T-helper 17 cell (primary cell): Measurements from ENCODE around the gene TNIP2. TPM values are rescaled to one million over a fixed set of nuclear protein-coding genes. Genes with fewer than 3 reads are reported as not detected.
A peak's percentile ranks its signal among the peaks of the same experiment; 100 is the strongest.

Experiments used
- ATAC-seq: fragments of 150-1000 bp; cut with Tn5 transposase; 2 replicates; pipeline ENCODE4 v1.10.0; 2021; ENCODE audit warnings: mild to moderate bottlenecking, moderate library complexity
- DNase-seq, 3 donors: peaks; one replicate each; pipeline versions ENCODE4 v3.0.0 to v3.0.0-alpha.2; 2020 to 2021
- H3K9me3 ChIP-seq: one replicate; pipeline ENCODE4 v1.7.0; 2013; ENCODE audit warnings: low read length, mild to moderate bottlenecking; ENCODE audit not compliant: control insufficient read depth, poor library complexity, severe bottlenecking
- H3K27ac Mint-ChIP-seq: one replicate; pipeline ENCODE4 v1.8.0; 2022; ENCODE audit warnings: mild to moderate bottlenecking, moderate library complexity, mixed read lengths
- H3K27me3 Mint-ChIP-seq: one replicate; pipeline ENCODE4 v1.8.0; 2022; ENCODE audit warnings: mixed read lengths
- H3K36me3 Mint-ChIP-seq: one replicate; pipeline ENCODE4 v1.8.0; 2022; ENCODE audit warnings: low read depth, mixed read lengths
- H3K4me1 Mint-ChIP-seq: one replicate; pipeline ENCODE4 v1.8.0; 2022; ENCODE audit warnings: mild to moderate bottlenecking, mixed read lengths
- H3K4me3 Mint-ChIP-seq: one replicate; pipeline ENCODE4 v1.8.0; 2022; ENCODE audit warnings: mild to moderate bottlenecking, moderate library complexity, mixed read lengths
- total RNA-seq, 4 donors: library from RNA in 2 of 4; stranded (reverse) in 2 of 4; gene quantifications; one replicate each; pipeline ENCODE4 v1.2.3 and lab custom pipeline; 2022 to 2026

TNIP2 gene
- total RNA-seq, 2 donors from 2014 or later: 66.0 to 72.5 TPM

DNA sequence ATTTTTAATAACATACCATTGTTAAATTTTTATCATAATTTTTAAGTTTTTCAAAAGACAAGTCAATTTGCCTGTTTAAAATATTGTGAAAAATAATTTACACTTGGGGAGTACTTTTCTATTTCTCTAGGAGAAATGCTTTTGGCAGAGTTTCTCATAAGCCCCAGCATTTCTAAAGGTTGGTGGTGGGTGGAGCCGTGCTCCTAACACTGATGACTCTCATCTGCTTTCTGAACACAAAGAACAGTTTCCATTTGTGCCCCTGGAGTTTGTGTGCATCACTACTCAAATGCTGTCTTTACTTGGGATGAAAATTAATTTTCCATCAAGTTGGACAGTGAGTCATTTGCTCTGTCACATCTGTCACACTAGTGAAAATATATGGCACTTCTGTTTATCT lies 57.6 kb downstream of the TNIP2 start:
- DNase-seq (no peak), ATAC-seq (no peak)
- peaks cover 20% of the 10 kb centered on the region for H3K36me3 Mint-ChIP-seq
- no peaks in the 10 kb centered on the region for H3K27me3 Mint-ChIP-seq
- no peaks in the 10 kb centered on the region for H3K9me3 ChIP-seq
- peaks cover 8% of the 10 kb centered on the region for H3K4me1 Mint-ChIP-seq
- no peak overlapping the region for H3K4me3 Mint-ChIP-seq
- H3K27ac Mint-ChIP-seq: peak overlapping the region; percentile 47

DNA sequence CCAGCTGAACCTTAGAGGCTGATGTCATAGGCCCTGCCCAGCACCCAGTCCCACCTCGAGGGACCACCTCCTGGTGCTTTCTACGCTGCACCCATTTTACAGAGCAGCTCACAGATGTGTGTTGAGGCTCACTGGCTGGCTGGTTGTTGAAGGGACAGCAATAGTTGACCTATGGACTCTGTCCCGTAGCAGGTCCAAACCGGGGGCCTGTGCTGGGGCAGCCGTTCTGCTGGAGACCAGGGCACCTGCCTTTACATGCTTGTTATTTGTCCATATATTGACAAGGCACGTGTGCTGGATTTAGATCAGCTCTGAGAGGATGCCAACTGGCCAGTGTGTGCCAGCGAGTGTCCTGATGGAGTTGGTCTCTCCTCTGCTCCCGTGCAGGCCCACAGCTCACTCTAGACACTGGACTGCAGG lies 58.1 kb downstream of the TNIP2 start:
- no peaks in the 10 kb centered on the region for H3K27me3 Mint-ChIP-seq
- peaks cover 7% of the 10 kb centered on the region for H3K4me1 Mint-ChIP-seq
- H3K27ac Mint-ChIP-seq: no peak overlapping the region
- no peaks in the 10 kb centered on the region for H3K9me3 ChIP-seq
- ATAC-seq (no peak), DNase-seq (no peak)
- peaks cover 19% of the 10 kb centered on the region for H3K36me3 Mint-ChIP-seq
- H3K4me3 Mint-ChIP-seq: no peak overlapping the region

DNA sequence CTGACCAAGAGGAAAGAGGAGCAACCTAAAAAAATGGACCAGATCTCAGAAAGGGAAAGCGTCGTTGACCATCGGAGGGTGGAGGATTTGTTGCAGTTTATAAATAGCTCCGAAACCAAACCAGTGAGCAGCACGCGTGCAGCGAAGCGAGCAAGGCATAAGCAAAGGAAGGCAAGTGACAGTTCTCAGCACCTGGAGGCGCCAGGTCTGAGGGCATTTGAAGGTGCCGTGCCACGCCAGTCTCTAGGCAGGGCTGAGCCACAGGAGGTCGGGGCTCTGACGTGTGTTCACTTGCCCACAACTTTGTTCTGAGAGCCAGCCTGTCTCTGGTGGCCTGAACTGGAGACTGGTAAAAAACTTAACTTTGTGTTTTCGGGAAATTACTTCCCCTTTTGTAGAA lies 59.7 kb downstream of the TNIP2 start:
- no peak overlapping the region for H3K4me3 Mint-ChIP-seq
- H3K27me3 Mint-ChIP-seq: no peaks in the 10 kb centered on the region
- H3K4me1 Mint-ChIP-seq: peaks cover 4% of the 10 kb centered on the region
- peaks cover 10% of the 10 kb centered on the region for H3K36me3 Mint-ChIP-seq
- DNase-seq (no peak), ATAC-seq (peak; percentile 74)
- H3K27ac Mint-ChIP-seq: peak overlapping the region; percentile 54
- H3K9me3 ChIP-seq: no peaks in the 10 kb centered on the region

DNA sequence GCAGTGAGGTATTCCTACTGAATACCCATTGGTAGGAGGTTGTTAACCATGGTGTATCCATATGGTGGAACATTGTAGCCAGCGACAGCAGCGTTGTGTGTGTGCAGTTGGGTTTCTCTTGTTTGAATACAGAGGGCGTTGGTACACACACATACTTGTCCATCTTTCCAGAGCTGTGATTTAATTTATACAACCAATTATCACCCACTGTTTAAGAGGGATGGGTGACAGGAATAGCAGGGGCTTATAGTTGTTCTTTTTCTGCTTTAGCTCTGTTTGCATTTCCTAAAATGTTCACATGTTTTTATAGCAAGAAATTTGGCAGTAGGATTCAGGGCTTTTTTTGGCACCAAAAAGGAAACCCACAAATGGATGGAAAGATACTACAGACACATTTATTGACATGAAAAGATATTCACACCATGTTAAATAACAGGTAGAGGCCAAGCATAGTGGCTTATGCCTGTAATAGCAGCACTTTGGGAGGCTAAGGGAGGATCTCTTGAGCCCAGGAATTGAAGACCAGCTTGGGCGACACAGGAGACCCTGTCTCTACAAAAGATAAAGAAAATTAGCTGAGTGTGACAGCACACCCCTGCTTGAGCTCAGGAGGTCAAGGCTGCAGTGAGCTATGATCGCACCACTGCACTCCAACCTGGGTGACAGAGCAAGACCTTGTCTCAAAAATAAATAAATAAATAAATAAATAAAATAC lies 60.6 kb downstream of the TNIP2 start:
- no peaks in the 10 kb centered on the region for H3K9me3 ChIP-seq
- Mint-ChIP-seq H3K27ac (peak overlapping the region; percentile 54), H3K36me3 (peaks cover 10% of the 10 kb centered on the region), H3K27me3 (no peaks in the 10 kb centered on the region), H3K4me1 (peaks cover 4% of the 10 kb centered on the region), H3K4me3 (no peak overlapping the region)
- DNase-seq (no peak), ATAC-seq (no peak)

DNA sequence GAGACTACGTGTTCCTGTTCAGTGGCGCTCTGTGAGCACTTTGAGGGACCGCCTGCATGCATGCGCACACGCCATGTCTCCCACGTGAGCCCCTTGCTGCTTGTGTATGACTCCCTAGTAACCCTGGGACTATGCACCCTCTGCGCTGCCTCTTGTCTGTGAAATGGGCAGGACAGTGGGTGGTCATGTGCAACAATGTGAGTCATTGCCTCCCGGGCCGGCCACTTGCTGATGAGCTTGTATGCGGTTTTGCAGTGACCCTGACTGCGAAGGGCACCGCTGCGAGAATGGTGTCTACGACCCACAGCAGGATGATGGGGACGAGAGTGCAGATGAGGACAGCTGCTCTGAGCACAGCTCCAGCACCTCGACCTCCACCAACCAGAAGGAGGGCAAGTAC lies 61.4 kb downstream of the TNIP2 start:
- Mint-ChIP-seq H3K36me3 (peaks cover 10% of the 10 kb centered on the region), H3K27ac (no peak overlapping the region), H3K27me3 (no peaks in the 10 kb centered on the region), H3K4me1 (peaks cover 6% of the 10 kb centered on the region), H3K4me3 (no peak overlapping the region)
- H3K9me3 ChIP-seq: no peaks in the 10 kb centered on the region
- ATAC-seq: no peak
- DNase-seq: no peak

DNA sequence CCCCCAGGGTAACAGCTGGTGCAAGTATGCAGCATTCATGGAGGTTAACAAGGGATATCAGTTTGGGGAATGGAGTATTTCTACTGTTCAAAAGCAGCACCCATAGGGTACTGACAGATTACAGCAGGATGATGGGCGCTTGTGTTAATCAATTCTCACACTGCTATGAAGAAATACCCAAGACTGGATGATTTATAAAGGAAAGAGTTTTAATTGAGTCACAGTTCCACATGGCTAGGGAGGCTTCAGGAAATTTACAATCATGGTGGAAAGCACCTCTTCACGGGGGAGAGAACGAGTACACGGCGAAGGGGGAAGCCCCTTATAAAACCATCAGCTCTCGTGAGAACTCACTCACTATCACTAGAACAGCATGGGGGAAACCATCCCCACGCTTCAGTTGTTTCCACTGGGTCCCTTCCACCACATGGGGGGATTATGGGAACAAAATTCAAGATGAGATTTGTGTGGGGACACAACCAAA lies 64.1 kb downstream of the TNIP2 start:
- Mint-ChIP-seq H3K36me3 (peaks cover 11% of the 10 kb centered on the region), H3K27ac (peak overlapping the region; percentile 81), H3K27me3 (no peaks in the 10 kb centered on the region), H3K4me3 (no peak overlapping the region), H3K4me1 (peaks cover 15% of the 10 kb centered on the region)
- DNase-seq (no peak), ATAC-seq (peak; percentile 24)
- H3K9me3 ChIP-seq: no peaks in the 10 kb centered on the region

Other genes starting within 250 kb of the TNIP2 start
- 10 to 100 TPM; 34.8 to 39.8 TPM for gene FAM193A, start 219.7 kb downstream of the TNIP2 start, total RNA-seq
- 10 to 100 TPM; 36.0 to 62.0 TPM for gene SH3BP2, start 36.7 kb upstream of the TNIP2 start, total RNA-seq
- gene ADD1, start 87.5 kb upstream of the TNIP2 start, total RNA-seq: 100 to 1,000 TPM; 211 to 228 TPM
- gene NOP14, start 207.1 kb upstream of the TNIP2 start, total RNA-seq: 10 to 100 TPM; 32.8 to 34.0 TPM
- gene GRK4, start 207.2 kb upstream of the TNIP2 start, total RNA-seq: 1 to 10 TPM; 1.7 to 3.6 TPM